K562 (cell line): ENCODE data around the gene CYP2A6. TPM values are rescaled to one million over a fixed set of nuclear protein-coding genes. Genes with fewer than 3 reads are reported as not detected.

Source experiments
- CLOCK ChIP-seq: fragments of 250-450 bp; sonication (Bioruptor Pico); IDR thresholded peaks from 2 replicates; pipeline ENCODE4 v1.4.0; 2020; ENCODE audit warnings: mild to moderate bottlenecking, moderate library complexity, borderline replicate concordance
- DMBX1 ChIP-seq: fragments of 250-450 bp; sonication (Bioruptor Pico); IDR thresholded peaks from 2 replicates; pipeline ENCODE4 v1.8.0; 2022; ENCODE audit warnings: inconsistent platforms, mild to moderate bottlenecking, moderate library complexity, borderline replicate concordance
- ETS1 ChIP-seq: conservative IDR thresholded peaks from 2 replicates; pipeline ENCODE4 v1.6.1; 2011; ENCODE audit warnings: low read depth, mild to moderate bottlenecking, low read length; ENCODE audit not compliant: control insufficient read depth
- ETV1 ChIP-seq: fragments of 450-650 bp; conservative IDR thresholded peaks from 2 replicates; pipeline ENCODE4 v1.6.1; 2016; ENCODE audit warnings: missing genetic modification characterization, control low read depth, low read depth, missing compliant biosample characterization
- FOXK2 ChIP-seq, 2 experiments: fragments of 450-650 bp; IDR thresholded peaks in 1 of 2; conservative IDR thresholded peaks in 1 of 2; 2 replicates each; pipeline ENCODE4 v1.6.1; 2016; ENCODE audit warnings: low read depth in 2 of 2, mild to moderate bottlenecking in 1 of 2
- HOXB6 ChIP-seq: fragments of 250-450 bp; sonication (Bioruptor Pico); IDR thresholded peaks from 2 replicates; pipeline ENCODE4 v1.5.1; 2022; ENCODE audit warnings: mild to moderate bottlenecking, borderline replicate concordance
- KAT8 ChIP-seq: fragments of 450-650 bp; IDR thresholded peaks from 2 replicates; pipeline ENCODE4 v1.6.1; 2016; ENCODE audit warnings: low read depth, mild to moderate bottlenecking
- MAFK ChIP-seq: IDR thresholded peaks from 2 replicates; pipeline ENCODE4 v1.6.1; 2011; ENCODE audit warnings: low read length, improper control_type of control experiment
- NFIC ChIP-seq: fragments of 450-650 bp; IDR thresholded peaks from 2 replicates; pipeline ENCODE4 v1.6.1; 2017; ENCODE audit warnings: mild to moderate bottlenecking, inconsistent platforms
- PHB ChIP-seq: fragments of 250-450 bp; sonication (Bioruptor Pico); IDR thresholded peaks from 2 replicates; pipeline ENCODE4 v1.5.0; 2021
- POLR3A ChIP-seq: IDR thresholded peaks from 2 replicates; pipeline ENCODE4 v1.6.1; 2011; ENCODE audit warnings: borderline replicate concordance, mild to moderate bottlenecking, moderate library complexity; ENCODE audit not compliant: insufficient read length, insufficient read depth; ENCODE audit errors: extremely low read depth
- RBM22 ChIP-seq: fragments of 200-400 bp; formaldehyde crosslinking; IDR thresholded peaks from 2 replicates; pipeline ENCODE4 v1.6.1; 2018; ENCODE audit warnings: low read length, low read depth; ENCODE audit not compliant: poor library complexity, severe bottlenecking
- SAP30 ChIP-seq: fragments of 200-600 bp; sonication (generic); IDR thresholded peaks from 2 replicates; pipeline ENCODE4 v1.6.1; 2012; ENCODE audit warnings: borderline replicate concordance, low read depth, mild to moderate bottlenecking, moderate library complexity, low read length, control low read depth, inconsistent platforms; ENCODE audit not compliant: insufficient read depth, poor library complexity, severe bottlenecking
- polyA plus RNA-seq, 8 experiments: library from polyadenylated mRNA; depleted of rRNA in 4 of 8; stranded (reverse) in 5 of 8; unstranded in 3 of 8; fragments of >200 nt; fragmentation: Nextera tagmentation in 2 of 8; fragmentation: Illumina TruSeq in 1 of 8; extraction: Ambion mirVana in 2 of 8; extraction: Trizol in 1 of 8; gene quantifications; 2 replicates each; pipeline versions ENCODE4 v1.2.1 to v1.2.3, GENCODE V29; 2011 to 2014; ENCODE audit warnings: inconsistent platforms in 1 of 8, missing spikeins in 1 of 8
- total RNA-seq, 7 experiments: library from RNA; depleted of rRNA in 6 of 7; stranded (reverse); fragments of >200 nt in 6 of 7; fragmentation: Illumina TruSeq in 2 of 7; extraction: Trizol in 2 of 7; gene quantifications; 2 replicates each; pipeline versions ENCODE4 v1.2.1 to v1.2.3, GENCODE V29; 2011 to 2021; ENCODE audit warnings: low replicate concordance in 1 of 7
- TF ChIP-seq, protein P1 (sequence below): fragments of 450-650 bp; IDR thresholded peaks from 2 replicates; pipeline ENCODE4 v1.7.0; 2016; ENCODE audit warnings: borderline replicate concordance
- TF ChIP-seq, protein P2 (sequence below): fragments of 200-800 bp; sonication (Bioruptor generic); IDR thresholded peaks from 2 replicates; pipeline ENCODE4 v1.6.1; 2016; ENCODE audit warnings: missing genetic modification characterization, missing compliant biosample characterization

CYP2A6 gene
- total and polyA plus RNA-seq, 9 of the 15 experiments (the other 6 are each of a cell fraction or from before 2014, with no cell fraction given) = 0.31 TPM; not detected in 8

DNA sequence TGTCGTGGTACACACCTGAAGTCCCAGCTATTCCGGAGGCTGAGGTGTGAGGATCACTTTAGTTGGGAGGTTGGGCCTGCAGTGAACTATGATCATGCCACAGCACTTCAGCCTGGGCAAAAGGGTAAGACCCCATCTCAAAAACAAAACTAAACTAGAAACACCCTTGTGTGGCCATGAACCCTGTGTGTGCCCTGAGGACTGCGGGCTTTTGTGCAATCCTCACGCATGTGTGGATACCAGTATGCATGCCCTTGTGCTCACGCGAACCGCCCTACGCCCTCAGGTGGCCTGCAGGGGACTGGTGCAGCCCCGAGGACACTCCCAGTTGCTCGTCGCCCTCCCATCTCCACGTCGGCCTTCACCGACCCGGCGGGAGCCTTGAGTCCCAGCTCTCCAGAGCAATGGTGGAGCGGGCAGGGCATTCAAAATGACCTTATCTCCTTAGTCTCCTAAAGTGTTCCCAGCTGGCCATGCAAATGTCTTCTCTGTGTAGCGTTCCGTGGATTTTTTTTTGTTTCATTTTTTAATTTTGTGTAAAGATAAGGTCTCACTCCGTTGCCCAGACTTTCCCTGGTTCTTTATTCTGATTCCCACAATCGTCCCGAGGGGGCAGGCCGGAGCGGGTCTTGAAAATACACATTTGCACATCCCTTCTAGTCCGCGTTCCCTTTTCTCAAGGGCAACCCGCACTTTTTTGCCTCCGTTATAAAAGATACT, 52.1 kb downstream of the CYP2A6 start (continued):
- TF ChIP-seq CLOCK (CRISPR knock-in tag) = no peak
- no peak for TF ChIP-seq MAFK
- no peak for TF ChIP-seq RBM22
- no peak for TF ChIP-seq HOXB6
- TF ChIP-seq FOXK2 (conservative IDR thresholded peaks at IDR 0.05 in 1 of 2, IDR thresholded peaks at IDR 0.05 in 1 of 2; ENCODE audit: low read depth in 2 of 2) = no peak; a peak in 1 of 4 replicates
- TF ChIP-seq, protein P1, sequence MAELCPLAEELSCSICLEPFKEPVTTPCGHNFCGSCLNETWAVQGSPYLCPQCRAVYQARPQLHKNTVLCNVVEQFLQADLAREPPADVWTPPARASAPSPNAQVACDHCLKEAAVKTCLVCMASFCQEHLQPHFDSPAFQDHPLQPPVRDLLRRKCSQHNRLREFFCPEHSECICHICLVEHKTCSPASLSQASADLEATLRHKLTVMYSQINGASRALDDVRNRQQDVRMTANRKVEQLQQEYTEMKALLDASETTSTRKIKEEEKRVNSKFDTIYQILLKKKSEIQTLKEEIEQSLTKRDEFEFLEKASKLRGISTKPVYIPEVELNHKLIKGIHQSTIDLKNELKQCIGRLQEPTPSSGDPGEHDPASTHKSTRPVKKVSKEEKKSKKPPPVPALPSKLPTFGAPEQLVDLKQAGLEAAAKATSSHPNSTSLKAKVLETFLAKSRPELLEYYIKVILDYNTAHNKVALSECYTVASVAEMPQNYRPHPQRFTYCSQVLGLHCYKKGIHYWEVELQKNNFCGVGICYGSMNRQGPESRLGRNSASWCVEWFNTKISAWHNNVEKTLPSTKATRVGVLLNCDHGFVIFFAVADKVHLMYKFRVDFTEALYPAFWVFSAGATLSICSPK = peak; percentile 92
- TF ChIP-seq PHB (CRISPR knock-in tag) = no peak
- TF ChIP-seq POLR3A = no peak
- TF ChIP-seq ETS1 = no peak
- no peak for TF ChIP-seq DMBX1
- peak; percentile 68 for TF ChIP-seq NFIC
- TF ChIP-seq ETV1 (tag) = 0 out of 2 replicates have a peak, but pooled peaks have one; percentile 30
- no peak for TF ChIP-seq KAT8
- no peak for TF ChIP-seq SAP30
- TF ChIP-seq, protein P2, sequence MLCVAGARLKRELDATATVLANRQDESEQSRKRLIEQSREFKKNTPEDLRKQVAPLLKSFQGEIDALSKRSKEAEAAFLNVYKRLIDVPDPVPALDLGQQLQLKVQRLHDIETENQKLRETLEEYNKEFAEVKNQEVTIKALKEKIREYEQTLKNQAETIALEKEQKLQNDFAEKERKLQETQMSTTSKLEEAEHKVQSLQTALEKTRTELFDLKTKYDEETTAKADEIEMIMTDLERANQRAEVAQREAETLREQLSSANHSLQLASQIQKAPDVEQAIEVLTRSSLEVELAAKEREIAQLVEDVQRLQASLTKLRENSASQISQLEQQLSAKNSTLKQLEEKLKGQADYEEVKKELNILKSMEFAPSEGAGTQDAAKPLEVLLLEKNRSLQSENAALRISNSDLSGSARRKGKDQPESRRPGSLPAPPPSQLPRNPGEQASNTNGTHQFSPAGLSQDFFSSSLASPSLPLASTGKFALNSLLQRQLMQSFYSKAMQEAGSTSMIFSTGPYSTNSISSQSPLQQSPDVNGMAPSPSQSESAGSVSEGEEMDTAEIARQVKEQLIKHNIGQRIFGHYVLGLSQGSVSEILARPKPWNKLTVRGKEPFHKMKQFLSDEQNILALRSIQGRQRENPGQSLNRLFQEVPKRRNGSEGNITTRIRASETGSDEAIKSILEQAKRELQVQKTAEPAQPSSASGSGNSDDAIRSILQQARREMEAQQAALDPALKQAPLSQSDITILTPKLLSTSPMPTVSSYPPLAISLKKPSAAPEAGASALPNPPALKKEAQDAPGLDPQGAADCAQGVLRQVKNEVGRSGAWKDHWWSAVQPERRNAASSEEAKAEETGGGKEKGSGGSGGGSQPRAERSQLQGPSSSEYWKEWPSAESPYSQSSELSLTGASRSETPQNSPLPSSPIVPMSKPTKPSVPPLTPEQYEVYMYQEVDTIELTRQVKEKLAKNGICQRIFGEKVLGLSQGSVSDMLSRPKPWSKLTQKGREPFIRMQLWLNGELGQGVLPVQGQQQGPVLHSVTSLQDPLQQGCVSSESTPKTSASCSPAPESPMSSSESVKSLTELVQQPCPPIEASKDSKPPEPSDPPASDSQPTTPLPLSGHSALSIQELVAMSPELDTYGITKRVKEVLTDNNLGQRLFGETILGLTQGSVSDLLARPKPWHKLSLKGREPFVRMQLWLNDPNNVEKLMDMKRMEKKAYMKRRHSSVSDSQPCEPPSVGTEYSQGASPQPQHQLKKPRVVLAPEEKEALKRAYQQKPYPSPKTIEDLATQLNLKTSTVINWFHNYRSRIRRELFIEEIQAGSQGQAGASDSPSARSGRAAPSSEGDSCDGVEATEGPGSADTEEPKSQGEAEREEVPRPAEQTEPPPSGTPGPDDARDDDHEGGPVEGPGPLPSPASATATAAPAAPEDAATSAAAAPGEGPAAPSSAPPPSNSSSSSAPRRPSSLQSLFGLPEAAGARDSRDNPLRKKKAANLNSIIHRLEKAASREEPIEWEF (CRISPR knock-in tag) = no peak
